CD14-positive monocyte (primary cell): ENCODE data around the gene TOP2A. TPM values are rescaled to one million over a fixed set of nuclear protein-coding genes. Genes with fewer than 3 reads are reported as not detected.

Source experiments
- DNase-seq, 3 donors: peaks; one replicate each; pipeline ENCODE4 v3.0.0-alpha.2; 2011 to 2022
- H2AFZ ChIP-seq: 2 replicates; pipeline ENCODE4 v1.6.0; 2012; ENCODE audit warnings: mild to moderate bottlenecking, low read depth, low read length, inconsistent platforms; ENCODE audit not compliant: insufficient read depth, poor library complexity, severe bottlenecking
- H3K27ac ChIP-seq, 2 donors: 1 replicate in 1 of 2; 2 replicates in 1 of 2; pipeline ENCODE4 v1.5.1; 2012 to 2013; ENCODE audit warnings: low read length in 2 of 2, control low read depth in 1 of 2, inconsistent platforms in 1 of 2, low read depth in 1 of 2, mild to moderate bottlenecking in 1 of 2
- H3K27me3 ChIP-seq, 2 donors: one replicate each; pipeline versions ENCODE4 v1.6.0 to v1.6.1; 2011 to 2013; ENCODE audit warnings: low read length in 2 of 2; ENCODE audit not compliant: control insufficient read depth in 2 of 2, insufficient read depth in 2 of 2
- H3K36me3 ChIP-seq, 2 donors: replicated peaks in 1 of 2; 1 replicate in 1 of 2; 2 replicates in 1 of 2; pipeline versions ENCODE4 v1.5.1 to v1.6.1; 2012 to 2013; ENCODE audit warnings: low read length in 2 of 2, control low read depth in 1 of 2, inconsistent platforms in 1 of 2, mild to moderate bottlenecking in 1 of 2; ENCODE audit not compliant: insufficient read depth in 2 of 2, control insufficient read depth in 1 of 2
- H3K4me1 ChIP-seq, 2 donors: 1 replicate in 1 of 2; 2 replicates in 1 of 2; pipeline versions ENCODE4 v1.5.1 to v1.6.1; 2012 to 2013; ENCODE audit warnings: low read length in 2 of 2, control low read depth in 1 of 2, inconsistent platforms in 1 of 2, mild to moderate bottlenecking in 1 of 2, moderate library complexity in 1 of 2; ENCODE audit not compliant: insufficient read depth in 2 of 2, control insufficient read depth in 1 of 2
- H3K4me2 ChIP-seq: replicated peaks from 2 replicates; pipeline ENCODE3; 2012; ENCODE audit warnings: low read length, moderate library complexity, mild to moderate bottlenecking; ENCODE audit not compliant: poor library complexity, severe bottlenecking; ENCODE audit errors: extremely low read depth
- H3K4me3 ChIP-seq, 3 experiments: fragments of 200-600 bp in 1 of 3; sonication (generic) in 1 of 3; replicated peaks in 1 of 3; 1 replicate in 2 of 3; 2 replicates in 1 of 3; pipeline ENCODE4 v1.5.1; 2011 to 2013; ENCODE audit warnings: low read length in 3 of 3, mild to moderate bottlenecking in 3 of 3, control low read depth in 2 of 3, low read depth in 2 of 3, inconsistent platforms in 1 of 3, moderate library complexity in 1 of 3
- H3K79me2 ChIP-seq: 2 replicates; pipeline ENCODE4 v1.6.0; 2012; ENCODE audit warnings: mild to moderate bottlenecking, control low read depth, inconsistent platforms, low read length, moderate library complexity; ENCODE audit not compliant: insufficient read depth
- H3K9ac ChIP-seq: 2 replicates; pipeline ENCODE4 v1.6.0; 2017; ENCODE audit warnings: low read length, mild to moderate bottlenecking; ENCODE audit not compliant: insufficient read depth, poor library complexity, severe bottlenecking
- H3K9me3 ChIP-seq, 2 donors: replicated peaks in 1 of 2; 1 replicate in 1 of 2; 2 replicates in 1 of 2; pipeline versions ENCODE4 v1.5.1 to v1.6.1; 2012 to 2013; ENCODE audit warnings: low read length in 2 of 2, control low read depth in 1 of 2; ENCODE audit not compliant: control insufficient read depth in 1 of 2, insufficient read depth in 1 of 2
- H4K20me1 ChIP-seq: 2 replicates; pipeline ENCODE4 v1.6.0; 2012; ENCODE audit warnings: mild to moderate bottlenecking, low read length, control low read depth, moderate library complexity; ENCODE audit not compliant: insufficient read depth
- H3K27ac Mint-ChIP-seq, 7 donors: one replicate each; pipeline ENCODE4 v1.8.0; 2020; ENCODE audit warnings: mild to moderate bottlenecking in 7 of 7, mixed read lengths in 7 of 7, moderate library complexity in 6 of 7, inconsistent platforms in 2 of 7
- H3K27me3 Mint-ChIP-seq, 3 donors: one replicate each; pipeline ENCODE4 v1.8.0; 2021 to 2022; ENCODE audit warnings: low read depth in 3 of 3, mild to moderate bottlenecking in 3 of 3, mixed read lengths in 3 of 3, moderate library complexity in 3 of 3, inconsistent platforms in 1 of 3
- H3K36me3 Mint-ChIP-seq, 2 donors: one replicate each; pipeline ENCODE4 v1.8.0; 2020; ENCODE audit warnings: mixed read lengths in 2 of 2, inconsistent platforms in 1 of 2, mild to moderate bottlenecking in 1 of 2
- H3K4me1 Mint-ChIP-seq: one replicate; pipeline ENCODE4 v1.8.0; 2020; ENCODE audit warnings: mild to moderate bottlenecking, mixed read lengths
- H3K4me3 Mint-ChIP-seq, 2 donors: one replicate each; pipeline ENCODE4 v1.8.0; 2020; ENCODE audit warnings: mild to moderate bottlenecking in 2 of 2, mixed read lengths in 2 of 2, moderate library complexity in 1 of 2
- H3K9me3 Mint-ChIP-seq, 7 donors: one replicate each; pipeline ENCODE4 v1.8.0; 2020 to 2022; ENCODE audit warnings: mixed read lengths in 7 of 7, mild to moderate bottlenecking in 6 of 7, moderate library complexity in 6 of 7, inconsistent platforms in 2 of 7
- CTCF ChIP-seq: fragments of 200-600 bp; IDR thresholded peaks from one replicate; pipeline ENCODE4 v1.8.0; 2022; ENCODE audit warnings: antibody characterized with exemption, mild to moderate bottlenecking
- WGBS: methylation state at CpG from one replicate; pipeline ENCODE4 v1.1.5; 2013; ENCODE audit warnings: missing lambda C conversion rate; ENCODE audit not compliant: insufficient coverage; 5-methylcytosine and 5-hydroxymethylcytosine counted together
- intact Hi-C, 2 donors: fragments of 100-400 bp; cut with micrococcal nuclease; formaldehyde crosslinking; loops; one replicate each; pipeline versions ENCODE4 v1.15.0 to v1.15.1; 2023
- polyA plus RNA-seq, 3 donors: library from polyadenylated mRNA; depleted of rRNA in 1 of 3; unstranded in 2 of 3; stranded (reverse) in 1 of 3; fragments of 300-500 nt in 2 of 3; fragments of >200 nt in 1 of 3; fragmentation: Illumina TruSeq in 2 of 3; gene quantifications; 1 replicate in 2 of 3; 2 replicates in 1 of 3; pipeline ENCODE4 v1.2.3, GENCODE V29; 2012 to 2021

TOP2A gene
- polyA plus RNA-seq, 3 donors: 0.01 to 0.94 (median 0.28) TPM

- Histone ChIP-seq H3K79me2 (no peaks in the 10 kb centered on the region), H3K4me1 (no peaks in the 10 kb centered on the region), H3K27me3 (no peaks in the 10 kb centered on the region), H3K4me2 (no peak overlapping the region), H2AFZ (no peak overlapping the region), H3K9me3 (no peaks in the 10 kb centered on the region), H4K20me1 (no peaks in the 10 kb centered on the region), H3K36me3 (no peaks in the 10 kb centered on the region), H3K9ac (no peak overlapping the region), H3K4me3 (no peak overlapping the region), H3K27ac (no peak overlapping the region)
- intact Hi-C loops: no loop called here
- no peaks in the 10 kb centered on the region for H3K36me3 Mint-ChIP-seq
- peaks cover 7 to 12% (median 10%) of the 10 kb centered on the region in 3 donors for H3K27me3 Mint-ChIP-seq
- DNase-seq: no peak
- H3K9me3 Mint-ChIP-seq: no peaks in the 10 kb centered on the region
- no peak overlapping the region for H3K4me3 Mint-ChIP-seq
- no peak overlapping the region for H3K27ac Mint-ChIP-seq
- no peaks in the 10 kb centered on the region for H3K4me1 Mint-ChIP-seq
- no peak for TF ChIP-seq CTCF
- 95% methylated on average over 4 of the region's 9 CpGs for WGBS
Observed at GRCh38 chr17:40460968-40461731, 43.5 kb upstream of the TOP2A start.

GRCh38 chr17:40460604-40460967 is 42.9 kb upstream of the TOP2A start:
- DNase-seq: no peak
- Histone ChIP-seq H3K79me2 (no peaks in the 10 kb centered on the region), H3K36me3 (no peaks in the 10 kb centered on the region), H3K9me3 (no peaks in the 10 kb centered on the region), H3K4me1 (no peaks in the 10 kb centered on the region), H2AFZ (no peak overlapping the region), H4K20me1 (no peaks in the 10 kb centered on the region), H3K9ac (no peak overlapping the region), H3K27ac (no peak overlapping the region), H3K4me3 (no peak overlapping the region), H3K27me3 (no peaks in the 10 kb centered on the region), H3K4me2 (no peak overlapping the region)
- no peaks in the 10 kb centered on the region for H3K4me1 Mint-ChIP-seq
- WGBS: 86% methylated on average over 1 of the region's 3 CpGs
- peaks cover 3 to 9% (median 8%) of the 10 kb centered on the region in 3 donors for H3K27me3 Mint-ChIP-seq
- no peaks in the 10 kb centered on the region for H3K36me3 Mint-ChIP-seq
- H3K4me3 Mint-ChIP-seq: no peak overlapping the region
- no peaks in the 10 kb centered on the region for H3K9me3 Mint-ChIP-seq
- no peak for TF ChIP-seq CTCF
- no peak overlapping the region for H3K27ac Mint-ChIP-seq
- intact Hi-C loops: no loop called here
